Measurements from ENCODE around the gene GCGR.

DNA sequence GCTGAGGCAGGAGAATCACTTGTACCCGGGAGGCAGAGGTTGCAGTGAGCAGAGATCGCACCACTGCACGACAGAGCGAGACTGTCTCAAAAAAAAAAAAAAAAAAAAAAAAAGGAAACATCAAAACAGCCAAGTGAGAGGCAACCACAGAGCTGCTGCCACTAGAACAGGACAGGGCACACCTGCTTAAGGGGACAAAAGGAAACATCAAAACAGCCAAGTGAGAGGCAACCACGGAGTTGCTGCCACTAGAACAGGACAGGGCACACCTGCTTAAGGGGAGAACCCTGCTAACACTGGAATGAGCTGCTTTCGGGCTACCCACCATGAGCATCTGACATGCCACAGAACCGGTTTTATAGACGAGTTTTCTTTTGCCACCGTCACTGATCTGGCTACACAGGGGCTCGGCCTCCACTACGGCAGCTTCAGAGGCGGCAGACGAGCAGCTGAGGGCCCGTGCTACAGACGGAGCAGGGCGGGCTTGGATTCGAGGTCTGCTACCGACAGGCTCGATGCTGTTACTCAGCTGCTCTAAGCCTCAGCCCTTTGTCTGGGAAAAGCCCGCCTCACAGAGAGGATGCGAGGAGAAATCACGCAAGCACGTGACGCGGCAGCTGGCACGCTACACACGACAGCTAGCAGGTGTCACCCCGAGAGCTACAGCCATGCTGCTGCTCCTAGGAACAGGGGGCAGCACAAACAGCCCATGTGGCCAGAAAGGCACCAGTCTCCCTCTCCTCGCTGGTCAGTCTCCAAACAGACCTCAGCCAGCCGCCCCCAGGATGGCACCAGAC is 54.4 kb downstream of the GCGR start:
- TF ChIP-seq CTCF (IDR thresholded peaks at IDR 0.05) = no peak
- no peak for TF ChIP-seq POLR2A (IDR thresholded peaks at IDR 0.05)

All from lower leg skin (tissue), 3 donors.